Fibroblast of upper back skin (primary cell): Measurements from ENCODE around the gene FBXO17.
"Not testable (repeated sequence)": the region's sequence is repeated elsewhere in the genome, so short reads cannot be mapped to it uniquely, and the experiment has no call there.

Source experiments
- DNase-seq: peaks from one replicate; pipeline ENCODE4 v3.0.0-alpha.2; 2013

The FBXO17 gene

GRCh38 chr19:38941979-38942378 lies 33.6 kb downstream of the FBXO17 start:
- no peak for DNase-seq

- DNase-seq, result not testable (repeated sequence)
Measured at GRCh38 chr19:38941466-38941865, 34.1 kb downstream of the FBXO17 start.

- no peak for DNase-seq
Measured at GRCh38 chr19:38939957-38940356, 35.6 kb downstream of the FBXO17 start.

GRCh38 chr19:38933544-38933943 lies 42.0 kb downstream of the FBXO17 start:
- DNase-seq, result no peak

GRCh38 chr19:38932425-38933179 lies 42.9 kb downstream of the FBXO17 start:
- DNase-seq, result peak; percentile 43

GRCh38 chr19:38931521-38931793 lies 44.1 kb downstream of the FBXO17 start:
- DNase-seq, result no peak

- DNase-seq, result peak; percentile 99
Measured at GRCh38 chr19:38930776-38931520, 44.6 kb downstream of the FBXO17 start, which contains the start of gene MRPS12. Gene MRPS12, plus strand, starts transcription at chr19:38930944. Its CDS starts 351 bp downstream, at chr19:38931295.

- peak; percentile 93 for DNase-seq
Measured at GRCh38 chr19:38929929-38930775, 45.4 kb downstream of the FBXO17 start, which contains the start of gene SARS2. Gene SARS2, minus strand, starts transcription at chr19:38930763. Its CDS starts 27 bp downstream, at chr19:38930736.

GRCh38 chr19:38928391-38929001 lies 47.0 kb downstream of the FBXO17 start:
- no peak for DNase-seq

GRCh38 chr19:38924388-38924787 lies 51.2 kb downstream of the FBXO17 start:
- no peak for DNase-seq

GRCh38 chr19:38922482-38922881 lies 53.1 kb downstream of the FBXO17 start:
- no peak for DNase-seq

GRCh38 chr19:38921420-38922274 lies 53.9 kb downstream of the FBXO17 start:
- DNase-seq, result no peak

- DNase-seq, result no peak
Measured at GRCh38 chr19:38920602-38921419, 54.7 kb downstream of the FBXO17 start.

GRCh38 chr19:38919837-38920601 lies 55.5 kb downstream of the FBXO17 start:
- DNase-seq, result no peak

- no peak for DNase-seq
Measured at GRCh38 chr19:38918526-38918925, 57.0 kb downstream of the FBXO17 start.

- DNase-seq, result no peak
Measured at GRCh38 chr19:38917921-38918491, 57.5 kb downstream of the FBXO17 start.

- DNase-seq, result no peak
Measured at GRCh38 chr19:38917516-38917915, 58.0 kb downstream of the FBXO17 start.

GRCh38 chr19:38915329-38916321 lies 59.9 kb downstream of the FBXO17 start:
- DNase-seq, result no peak

GRCh38 chr19:38913958-38914357 lies 61.6 kb downstream of the FBXO17 start:
- DNase-seq, result no peak
